Gastrocnemius medialis (tissue), 4 donors: ENCODE measurements around the gene LMTK2.

Source experiments
- POLR2A ChIP-seq, 2 donors: fragments of 450-650 bp; IDR thresholded peaks; one replicate each; pipeline ENCODE4 v1.6.1; 2017; ENCODE audit warnings: antibody characterized with exemption in 2 of 2, mild to moderate bottlenecking in 2 of 2, moderate library complexity in 2 of 2
- TF ChIP-seq, protein P1 (sequence below), 5 experiments: fragments of 450-650 bp in 3 of 5; fragments of 200-600 bp in 2 of 5; sonication (generic) in 2 of 5; IDR thresholded peaks in 4 of 5; conservative IDR thresholded peaks in 1 of 5; 1 replicate in 4 of 5; 2 replicates in 1 of 5; pipeline ENCODE4 v1.5.1; 2016 to 2019; ENCODE audit warnings: antibody characterized with exemption in 5 of 5, mild to moderate bottlenecking in 3 of 5, moderate library complexity in 3 of 5

DNA sequence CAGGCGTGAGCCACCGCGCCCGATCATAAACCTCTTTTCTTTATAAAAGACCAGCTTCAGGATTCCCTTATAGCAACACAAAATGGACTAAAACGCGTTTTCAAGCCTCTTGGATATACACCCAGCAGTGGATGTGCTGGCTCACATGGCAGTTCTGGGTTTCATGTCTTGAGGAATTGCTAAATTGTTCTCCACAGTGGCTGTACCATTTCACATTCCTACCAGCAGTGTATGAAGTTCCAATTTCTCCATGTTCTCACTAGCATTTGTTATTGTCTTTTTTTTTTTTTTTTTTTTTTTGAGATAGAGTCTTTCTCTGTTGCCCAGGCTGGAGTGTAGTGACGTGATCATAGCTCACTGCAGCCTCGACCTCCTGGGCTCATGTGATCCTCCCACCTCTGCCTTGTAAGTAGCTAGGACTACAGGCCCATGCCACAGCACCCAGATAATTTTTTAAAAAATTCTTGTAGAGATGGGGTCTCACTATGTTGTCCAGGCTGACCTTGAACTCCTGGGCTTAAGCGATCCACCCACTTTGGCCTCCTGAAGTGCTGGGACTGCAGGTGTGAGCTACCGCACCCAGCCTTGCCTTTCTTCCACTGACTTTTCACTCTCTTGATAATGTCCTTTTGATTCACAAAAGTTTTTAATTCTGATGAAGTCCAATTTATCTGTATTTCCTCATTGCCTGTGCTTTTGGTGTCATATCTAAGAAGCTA lies 127.9 kb downstream of the LMTK2 start:
- no peak for TF ChIP-seq POLR2A (IDR thresholded peaks at IDR 0.05)
- TF ChIP-seq, protein P1, sequence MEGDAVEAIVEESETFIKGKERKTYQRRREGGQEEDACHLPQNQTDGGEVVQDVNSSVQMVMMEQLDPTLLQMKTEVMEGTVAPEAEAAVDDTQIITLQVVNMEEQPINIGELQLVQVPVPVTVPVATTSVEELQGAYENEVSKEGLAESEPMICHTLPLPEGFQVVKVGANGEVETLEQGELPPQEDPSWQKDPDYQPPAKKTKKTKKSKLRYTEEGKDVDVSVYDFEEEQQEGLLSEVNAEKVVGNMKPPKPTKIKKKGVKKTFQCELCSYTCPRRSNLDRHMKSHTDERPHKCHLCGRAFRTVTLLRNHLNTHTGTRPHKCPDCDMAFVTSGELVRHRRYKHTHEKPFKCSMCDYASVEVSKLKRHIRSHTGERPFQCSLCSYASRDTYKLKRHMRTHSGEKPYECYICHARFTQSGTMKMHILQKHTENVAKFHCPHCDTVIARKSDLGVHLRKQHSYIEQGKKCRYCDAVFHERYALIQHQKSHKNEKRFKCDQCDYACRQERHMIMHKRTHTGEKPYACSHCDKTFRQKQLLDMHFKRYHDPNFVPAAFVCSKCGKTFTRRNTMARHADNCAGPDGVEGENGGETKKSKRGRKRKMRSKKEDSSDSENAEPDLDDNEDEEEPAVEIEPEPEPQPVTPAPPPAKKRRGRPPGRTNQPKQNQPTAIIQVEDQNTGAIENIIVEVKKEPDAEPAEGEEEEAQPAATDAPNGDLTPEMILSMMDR (IDR thresholded peaks at IDR 0.05 in 4 of 5, conservative IDR thresholded peaks at IDR 0.05 in 1 of 5), result no peak
